ENCODE data around the gene SOX9.

Gene SOX9

DNA sequence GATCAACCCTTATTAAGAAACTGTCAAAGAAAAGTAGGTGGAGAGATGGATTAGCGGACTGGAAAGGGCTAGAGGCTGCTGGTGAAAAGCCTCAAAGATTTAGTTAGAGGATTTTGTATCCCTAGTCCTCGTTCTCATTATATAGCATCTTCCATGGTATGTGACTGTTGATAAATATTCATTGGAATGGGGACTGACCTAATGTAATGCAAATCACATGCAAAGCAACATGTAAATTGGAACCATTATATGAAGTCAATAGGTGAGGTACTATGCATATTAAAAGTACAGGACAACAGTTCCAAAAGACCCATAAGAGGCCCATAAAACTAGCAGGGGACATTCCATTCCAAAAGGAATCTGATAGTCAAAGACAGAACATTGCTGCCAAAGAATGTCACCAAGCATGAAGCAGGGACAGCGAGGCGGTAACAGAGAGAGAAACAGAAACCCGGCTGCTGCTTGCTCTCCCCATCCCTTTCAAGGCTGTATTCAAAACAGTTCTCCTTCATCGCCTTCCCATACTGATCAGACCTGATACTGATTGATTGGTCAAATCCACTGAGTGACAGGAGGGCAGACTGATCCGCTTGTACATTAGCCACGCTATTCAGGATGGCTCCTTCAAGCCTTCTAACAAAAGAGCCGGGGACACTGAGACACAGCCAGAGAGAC, 44.5 kb downstream of the SOX9 start:
- DNase-seq = no peak

DNA sequence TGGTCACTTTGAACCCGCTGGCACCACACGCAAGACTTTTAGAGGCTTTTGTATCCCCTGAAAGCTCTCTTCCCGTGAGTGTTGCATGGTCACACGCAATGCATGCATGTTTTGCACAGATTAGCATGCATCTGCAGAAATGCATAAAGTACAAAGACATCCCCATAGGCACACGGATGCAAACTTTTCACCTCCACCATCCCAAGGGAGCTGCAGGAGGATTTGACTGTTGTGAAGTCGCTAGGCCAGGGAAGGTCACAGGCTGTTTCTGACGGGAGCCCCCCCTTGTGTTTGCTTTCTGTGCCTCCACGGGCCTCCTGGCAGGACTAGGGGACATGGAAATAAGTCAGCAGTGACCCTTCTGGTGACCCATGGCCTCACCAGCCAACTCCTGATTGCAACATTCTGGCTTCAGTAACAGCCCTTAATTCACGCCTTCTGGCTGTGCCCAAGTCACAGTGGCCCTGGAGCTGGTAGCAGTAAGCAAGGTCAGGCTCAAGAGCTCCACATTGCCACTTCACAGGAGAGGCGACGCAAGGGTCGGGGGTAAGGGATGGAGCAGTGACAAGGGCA, 45.1 kb downstream of the SOX9 start:
- DNase-seq = no peak

GRCh38 chr17:72167593-72167992, 46.8 kb downstream of the SOX9 start:
- no peak for DNase-seq

- DNase-seq = no peak
Measured at GRCh38 chr17:72169823-72170222, 49.0 kb downstream of the SOX9 start.

DNA sequence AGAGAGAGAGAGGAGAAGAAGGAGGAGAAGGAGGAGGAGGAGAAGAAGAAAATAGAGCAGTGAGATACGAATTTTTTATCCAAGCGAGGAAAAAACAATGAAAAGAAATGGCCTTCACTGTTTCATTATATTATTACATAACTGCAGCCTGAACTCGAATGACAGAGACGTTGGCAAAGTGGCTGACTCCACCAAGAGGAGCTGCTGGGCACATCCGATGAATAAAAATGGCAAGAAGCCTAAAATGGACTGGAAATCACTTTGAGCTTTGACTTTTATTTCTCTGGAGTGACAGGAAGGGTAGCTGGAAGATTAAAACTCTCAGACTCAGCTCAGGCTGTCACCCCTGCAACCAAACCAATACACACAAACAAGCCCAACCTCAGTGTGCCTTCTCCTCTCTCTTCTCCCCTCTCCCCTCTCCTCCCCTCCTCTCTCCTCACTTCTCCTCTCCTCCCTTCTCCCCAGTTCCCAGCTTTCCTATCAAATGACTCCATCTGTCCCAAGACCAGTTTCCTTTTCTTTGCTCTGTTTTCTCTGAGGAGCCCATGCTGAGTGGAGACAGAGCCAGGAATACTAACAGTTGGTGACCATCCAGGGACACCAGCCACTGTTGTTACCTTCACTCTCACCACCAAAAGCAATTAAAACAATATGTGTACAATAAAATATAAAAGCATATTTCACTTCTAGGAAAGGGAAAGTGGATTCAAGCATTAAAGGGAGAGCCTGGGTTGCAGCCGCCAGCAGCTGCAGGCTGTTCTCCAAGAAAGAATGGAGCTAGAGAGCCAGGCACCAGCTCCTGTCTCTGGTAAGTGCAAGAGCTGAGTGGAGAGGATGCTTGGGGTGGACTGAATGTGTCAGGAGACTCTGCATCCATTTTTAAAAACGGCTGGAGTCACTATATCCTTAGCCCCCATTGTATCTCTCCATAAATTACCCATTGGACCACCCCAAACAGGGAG, 51.2 kb downstream of the SOX9 start:
- no peak for DNase-seq

GRCh38 chr17:72173499-72174116, 52.8 kb downstream of the SOX9 start:
- DNase-seq = no peak

- DNase-seq = no peak
Measured at GRCh38 chr17:72175263-72175662, 54.4 kb downstream of the SOX9 start.

Measured in stimulated activated CD4-positive, alpha-beta T cell treated with anti-CD3 and anti-CD28 coated beads, Interleukin-15, amount 100 ng/mL, for 24 hours (primary cell).